Measurements from ENCODE around the gene JMJD8. TPM values are rescaled to one million over a fixed set of nuclear protein-coding genes. Genes with fewer than 3 reads are reported as not detected.

The JMJD8 gene
- polyA plus RNA-seq, 1 experiment = 91.8 TPM

- ChIA-PET CTCF (interaction anchor here (1.1 to 1.6 kb wide), 5 partner anchors 8 to 384 kb away, joined by 3 to 6 read pairs (median 4); no protein-coding TSS in a partner anchor), POLR2A (no interaction called here)
- no peak for DNase-seq (ENCODE audit: low read depth)
- Histone ChIP-seq H3K36me3 (ENCODE audit: control insufficient read depth, insufficient read depth, low read length) (peaks cover 2% of the 10 kb centered on the region; the same call in 1 of the 2 replicates), H3K27me3 (ENCODE audit: control insufficient read depth, insufficient read depth, low read length) (no peaks in the 10 kb centered on the region), H3K4me3 (ENCODE audit: low read depth, low read length) (peak overlapping the region; percentile 74)
- TF ChIP-seq CTCF (IDR thresholded peaks at IDR 0.05; ENCODE audit: insufficient read depth, low read depth, low read length) = no peak
Observed at GRCh38 chr16:721765-722540, 37.8 kb upstream of the JMJD8 start.

- no peak for TF ChIP-seq CTCF (IDR thresholded peaks at IDR 0.05; ENCODE audit: insufficient read depth, low read depth, low read length)
- DNase-seq (ENCODE audit: low read depth) = no peak
- ChIA-PET CTCF (interaction anchor here (0.7 to 3.2 kb wide), 7 partner anchors 9 to 385 kb away, joined by 3 to 16 read pairs (median 4); no protein-coding TSS in a partner anchor), POLR2A (no interaction called here)
- peak within 1 kb of the TSS; percentile 74 for H3K4me3 ChIP-seq (ENCODE audit: low read depth, low read length)
- H3K36me3 ChIP-seq (ENCODE audit: control insufficient read depth, insufficient read depth, low read length) = peaks cover 2% of the 10 kb centered on the region; the same call in 1 of the 2 replicates
- H3K27me3 ChIP-seq (ENCODE audit: control insufficient read depth, insufficient read depth, low read length) = no peaks in the 10 kb centered on the region
Observed at GRCh38 chr16:720990-721764, 37.0 kb upstream of the JMJD8 start, which contains the start of gene ANTKMT. ANTKMT (plus strand) TSS chr16:721146; CDS start chr16:721275, 129 bp downstream.

- peak; percentile 45 for TF ChIP-seq CTCF (IDR thresholded peaks at IDR 0.05; ENCODE audit: insufficient read depth, low read depth, low read length)
- peak overlapping the region; percentile 74 for H3K4me3 ChIP-seq (ENCODE audit: low read depth, low read length)
- no peak for DNase-seq (ENCODE audit: low read depth)
- POLR2A ChIA-PET = no interaction called here
- CTCF ChIA-PET = interaction anchor here (0.6 to 3.2 kb wide), 14 partner anchors 8 to 385 kb away, joined by 3 to 16 read pairs (median 4); partner anchors contain the start of gene CIAO3
- H3K27me3 ChIP-seq (ENCODE audit: control insufficient read depth, insufficient read depth, low read length) = no peaks in the 10 kb centered on the region
- H3K36me3 ChIP-seq (ENCODE audit: control insufficient read depth, insufficient read depth, low read length) = peaks cover 2% of the 10 kb centered on the region; the same call in 1 of the 2 replicates
Observed at GRCh38 chr16:720447-720989, 36.4 kb upstream of the JMJD8 start.

GRCh38 chr16:719815-720446 is 35.8 kb upstream of the JMJD8 start:
- POLR2A ChIA-PET = no interaction called here
- no peak for DNase-seq (ENCODE audit: low read depth)
- peak; percentile 45 for TF ChIP-seq CTCF (IDR thresholded peaks at IDR 0.05; ENCODE audit: insufficient read depth, low read depth, low read length)
- CTCF ChIA-PET = interaction anchor here (0.6 to 3.2 kb wide), 10 partner anchors 8 to 336 kb away, joined by 3 to 16 read pairs (median 3); partner anchors contain the start of gene CIAO3
- H3K27me3 ChIP-seq (ENCODE audit: control insufficient read depth, insufficient read depth, low read length) = no peaks in the 10 kb centered on the region
- peaks cover 2% of the 10 kb centered on the region; the same call in 1 of the 2 replicates for H3K36me3 ChIP-seq (ENCODE audit: control insufficient read depth, insufficient read depth, low read length)
- H3K4me3 ChIP-seq (ENCODE audit: low read depth, low read length) = peak overlapping the region; percentile 74

All from BJ (cell line).